DND-41 (cell line): ENCODE data around the gene RABAC1.

Experiments
- ATAC-seq: fragments of 200-7000 bp; cut with Tn5 transposase; 3 replicates; pipeline ENCODE4 v1.9.1; 2021; ENCODE audit warnings: low read depth; ENCODE audit not compliant: insufficient read depth
- DNase-seq: peaks from one replicate; pipeline ENCODE4 v3.0.0-alpha.2; 2020
- H2AFZ ChIP-seq: 2 replicates; pipeline ENCODE4 v1.6.0; 2012; ENCODE audit warnings: low read depth, low read length
- H3K27ac ChIP-seq: 2 replicates; pipeline ENCODE4 v1.5.1; 2012; ENCODE audit warnings: low read length, inconsistent platforms
- H3K27me3 ChIP-seq: fragments of 200-600 bp; sonication (generic); 2 replicates; pipeline ENCODE4 v1.6.0; 2012; ENCODE audit warnings: low read length, mild to moderate bottlenecking, inconsistent platforms; ENCODE audit not compliant: insufficient read depth, poor library complexity
- H3K36me3 ChIP-seq: 2 replicates; pipeline ENCODE4 v1.5.1; 2012; ENCODE audit warnings: low read length, inconsistent platforms; ENCODE audit not compliant: insufficient read depth
- H3K4me1 ChIP-seq: 2 replicates; pipeline ENCODE4 v1.5.1; 2012; ENCODE audit warnings: mild to moderate bottlenecking, low read length; ENCODE audit not compliant: insufficient read depth
- H3K4me2 ChIP-seq: 2 replicates; pipeline ENCODE4 v1.6.0; 2012; ENCODE audit warnings: mild to moderate bottlenecking, moderate library complexity, low read length, inconsistent platforms; ENCODE audit not compliant: insufficient read depth
- H3K4me3 ChIP-seq, 2 experiments: fragments of 200-600 bp in 1 of 2; shearing (Covaris generic) in 1 of 2; 2 replicates each; pipeline ENCODE4 v1.5.1; 2012 to 2016; ENCODE audit warnings: inconsistent platforms in 2 of 2, low read length in 2 of 2, mild to moderate bottlenecking in 2 of 2, low read depth in 1 of 2, moderate library complexity in 1 of 2
- H3K79me2 ChIP-seq: 2 replicates; pipeline ENCODE4 v1.6.0; 2012; ENCODE audit warnings: low read length, inconsistent platforms; ENCODE audit not compliant: insufficient read depth
- H3K9ac ChIP-seq: 2 replicates; pipeline ENCODE4 v1.6.0; 2012; ENCODE audit warnings: low read depth, mild to moderate bottlenecking, inconsistent platforms, low read length, moderate library complexity
- H3K9me3 ChIP-seq: 2 replicates; pipeline ENCODE4 v1.5.1; 2012; ENCODE audit warnings: low read length, moderate library complexity, mild to moderate bottlenecking, inconsistent platforms; ENCODE audit not compliant: insufficient read depth, severe bottlenecking
- H4K20me1 ChIP-seq: 2 replicates; pipeline ENCODE4 v1.6.0; 2012; ENCODE audit warnings: low read length; ENCODE audit not compliant: insufficient read depth
- CTCF ChIP-seq: IDR thresholded peaks from 2 replicates; pipeline ENCODE4 v1.5.1; 2012; ENCODE audit warnings: borderline replicate concordance, low read length, moderate library complexity, mild to moderate bottlenecking; ENCODE audit not compliant: poor library complexity, severe bottlenecking; ENCODE audit errors: extremely low read depth
- EZH2 ChIP-seq: IDR thresholded peaks from 3 replicates; pipeline ENCODE4 v1.6.1; 2012; ENCODE audit warnings: borderline replicate concordance, low read depth, mild to moderate bottlenecking, moderate library complexity, low read length, inconsistent platforms; ENCODE audit not compliant: severe bottlenecking

RABAC1 gene

GRCh38 chr19:41990028-41990427 lies 30.9 kb upstream of the RABAC1 start:
- H3K27me3 ChIP-seq = no peaks in the 10 kb centered on the region
- DNase-seq = no peak
- H3K4me3 ChIP-seq = no peak overlapping the region

GRCh38 chr19:41988947-41989346 lies 29.8 kb upstream of the RABAC1 start:
- peaks cover 7% of the 10 kb centered on the region; the same call in 1 of the 2 replicates for H4K20me1 ChIP-seq
- H3K27me3 ChIP-seq = no peaks in the 10 kb centered on the region
- no peak overlapping the region for H2AFZ ChIP-seq
- H3K4me2 ChIP-seq = no peak overlapping the region
- no peak overlapping the region for H3K9ac ChIP-seq
- H3K4me1 ChIP-seq = peaks cover 14% of the 10 kb centered on the region
- no peak for ATAC-seq
- no peak for TF ChIP-seq EZH2
- no peak for TF ChIP-seq CTCF
- no peaks in the 10 kb centered on the region for H3K9me3 ChIP-seq
- H3K36me3 ChIP-seq = peaks cover 42% of the 10 kb centered on the region
- H3K4me3 ChIP-seq = no peak overlapping the region
- H3K79me2 ChIP-seq = peaks cover 17% of the 10 kb centered on the region
- no peak for DNase-seq
- no peak overlapping the region for H3K27ac ChIP-seq

More at GRCh38 chr19:41990028-41990427, 30.9 kb upstream of the RABAC1 start:
- Histone ChIP-seq H2AFZ (no peak overlapping the region), H3K79me2 (peaks cover 17% of the 10 kb centered on the region), H3K9me3 (no peaks in the 10 kb centered on the region), H3K4me1 (peaks cover 24% of the 10 kb centered on the region), H3K27ac (no peak overlapping the region), H3K4me2 (no peak overlapping the region), H4K20me1 (peaks cover 7% of the 10 kb centered on the region), H3K36me3 (peaks cover 37% of the 10 kb centered on the region), H3K9ac (no peak overlapping the region)
- ATAC-seq = no peak
- no peak for TF ChIP-seq CTCF
- no peak for TF ChIP-seq EZH2

- H3K4me1 ChIP-seq = 0 out of 2 replicates have a peak, but pooled peaks cover 3% of the 10 kb centered on the region
- H2AFZ ChIP-seq = no peak overlapping the region
- DNase-seq = no peak
- no peaks in the 10 kb centered on the region for H3K9me3 ChIP-seq
- no peak overlapping the region for H3K27ac ChIP-seq
- H3K27me3 ChIP-seq = no peaks in the 10 kb centered on the region
- peaks cover 43% of the 10 kb centered on the region for H3K36me3 ChIP-seq
- peaks cover 4% of the 10 kb centered on the region; the same call in 1 of the 2 replicates for H4K20me1 ChIP-seq
- TF ChIP-seq EZH2 = no peak
- no peak for TF ChIP-seq CTCF
- peaks cover 3% of the 10 kb centered on the region for H3K79me2 ChIP-seq
- no peak for ATAC-seq
- H3K4me2 ChIP-seq = no peak overlapping the region
- H3K9ac ChIP-seq = no peak overlapping the region
- no peak overlapping the region for H3K4me3 ChIP-seq
Measured at GRCh38 chr19:41987141-41987860, 28.2 kb upstream of the RABAC1 start.
